Activated B cell treated with CpG ODN at 0.5 μM for 24 hours (primary cell): ENCODE data around the gene SCAF8. TPM values are rescaled to one million over a fixed set of nuclear protein-coding genes. Genes with fewer than 3 reads are reported as not detected.
"Not testable (repeated sequence)": the region's sequence is repeated elsewhere in the genome, so short reads cannot be mapped to it uniquely, and the experiment has no call there.

ENCODE experiments used
- ATAC-seq: fragments of 200-7000 bp; cut with Tn5 transposase; one replicate; pipeline ENCODE4 v1.10.0; 2021; ENCODE audit warnings: low read depth, mild to moderate bottlenecking, moderate library complexity
- CTCF ChIA-PET: fragments of 350-600 bp; sonication (Branson Sonifier 250); formaldehyde crosslinking; loops from one replicate; lab custom pipeline; 2021; ENCODE audit warnings: antibody characterized with exemption; lab: Charles Lee
- POLR2A ChIA-PET: fragments of 350-600 bp; sonication (Branson Sonifier 250); formaldehyde crosslinking; loops from one replicate; lab custom pipeline; 2021; ENCODE audit warnings: antibody characterized with exemption; lab: Charles Lee
- DNase-seq: peaks from one replicate; pipeline ENCODE4 v3.0.0; 2022
- H3K27ac Mint-ChIP-seq: one replicate; pipeline ENCODE4 v1.8.0; 2020; ENCODE audit warnings: mixed read lengths
- H3K27me3 Mint-ChIP-seq: one replicate; pipeline ENCODE4 v1.8.0; 2021; ENCODE audit warnings: mixed read lengths
- H3K36me3 Mint-ChIP-seq: one replicate; pipeline ENCODE4 v1.8.0; 2021; ENCODE audit warnings: low read depth, mixed read lengths
- H3K4me1 Mint-ChIP-seq: one replicate; pipeline ENCODE4 v1.8.0; 2021; ENCODE audit warnings: mixed read lengths
- H3K4me3 Mint-ChIP-seq: one replicate; pipeline ENCODE4 v1.8.0; 2020; ENCODE audit warnings: mild to moderate bottlenecking, mixed read lengths
- H3K9me3 Mint-ChIP-seq: one replicate; pipeline ENCODE4 v1.8.0; 2020; ENCODE audit warnings: mixed read lengths
- CTCF ChIP-seq: fragments of 200-600 bp; IDR thresholded peaks from one replicate; pipeline ENCODE4 v1.8.0; 2022; ENCODE audit warnings: antibody characterized with exemption, mild to moderate bottlenecking
- intact Hi-C: fragments of 100-400 bp; cut with micrococcal nuclease; formaldehyde crosslinking; loops from one replicate; pipeline ENCODE4 v1.15.1; 2024
- total RNA-seq: library from RNA; stranded (reverse); gene quantifications from 2 replicates; pipeline ENCODE4 v1.2.3, GENCODE V29; 2022

The SCAF8 gene
- total RNA-seq, 1 donor from 2014 or later = 65.2 TPM

GRCh38 chr6:154797857-154798256 lies 64.6 kb downstream of the SCAF8 start:
- Mint-ChIP-seq H3K9me3 (no peaks in the 10 kb centered on the region), H3K27me3 (no peaks in the 10 kb centered on the region), H3K4me3 (no peak overlapping the region), H3K27ac (no peak overlapping the region), H3K36me3 (peaks cover 58% of the 10 kb centered on the region), H3K4me1 (peaks cover 16% of the 10 kb centered on the region)
- no peak for ATAC-seq
- TF ChIP-seq CTCF = no peak
- ChIA-PET CTCF (no interaction called here), POLR2A (no interaction called here)
- intact Hi-C loops = no loop called here
- no peak for DNase-seq

GRCh38 chr6:154800338-154800737 lies 67.1 kb downstream of the SCAF8 start:
- Mint-ChIP-seq H3K27ac (peak overlapping the region; percentile 85), H3K9me3 (no peaks in the 10 kb centered on the region), H3K27me3 (no peaks in the 10 kb centered on the region), H3K36me3 (peaks cover 57% of the 10 kb centered on the region), H3K4me1 (peaks cover 16% of the 10 kb centered on the region), H3K4me3 (peak overlapping the region; percentile 12)
- ChIA-PET POLR2A (interaction anchor here (1.0 to 1.9 kb wide), 2 partner anchors 66 to 120 kb away, joined by 7 to 8 read pairs; no protein-coding TSS in a partner anchor), CTCF (interaction anchor here (10.3 kb wide), 1 partner anchor 125 kb away, joined by 222 read pairs; no protein-coding TSS in a partner anchor)
- peak; percentile 76 for ATAC-seq
- intact Hi-C loops = loop anchor here (1.0 to 5.0 kb wide), 3 partner anchors 14 to 648 kb away; partner anchors contain the start of gene SCAF8
- no peak for TF ChIP-seq CTCF
- DNase-seq = no peak

GRCh38 chr6:154805288-154805911 lies 72.2 kb downstream of the SCAF8 start:
- ChIA-PET POLR2A (interaction anchor here (0.7 to 2.9 kb wide), 2 partner anchors 130 to 504 kb away, joined by 3 to 11 read pairs; no protein-coding TSS in a partner anchor), CTCF (interaction anchor here (0.7 to 10.3 kb wide), 11 partner anchors 9 to 130 kb away, joined by 3 to 222 read pairs (median 4); no protein-coding TSS in a partner anchor)
- H3K4me1 Mint-ChIP-seq = peaks cover 6% of the 10 kb centered on the region
- no peak for TF ChIP-seq CTCF
- ATAC-seq (peak; percentile 69), DNase-seq (no peak)
- no peaks in the 10 kb centered on the region for H3K9me3 Mint-ChIP-seq
- H3K27ac Mint-ChIP-seq = no peak overlapping the region
- intact Hi-C loops = loop anchor here (1.0 to 2.0 kb wide), 3 partner anchors 15 to 130 kb away; partner anchors contain the start of gene SCAF8
- peaks cover 66% of the 10 kb centered on the region for H3K36me3 Mint-ChIP-seq
- H3K27me3 Mint-ChIP-seq = no peaks in the 10 kb centered on the region
- H3K4me3 Mint-ChIP-seq = no peak overlapping the region

GRCh38 chr6:154806804-154807203 lies 73.6 kb downstream of the SCAF8 start:
- ATAC-seq (no peak), DNase-seq (no peak)
- Mint-ChIP-seq H3K27me3 (no peaks in the 10 kb centered on the region), H3K36me3 (peaks cover 73% of the 10 kb centered on the region), H3K27ac (no peak overlapping the region), H3K4me3 (no peak overlapping the region), H3K4me1 (no peaks in the 10 kb centered on the region), H3K9me3 (no peaks in the 10 kb centered on the region)
- POLR2A ChIA-PET = interaction anchor here (0.7 kb wide), 1 partner anchor 78 kb away, joined by 7 read pairs; no protein-coding TSS in a partner anchor
- CTCF ChIA-PET = interaction anchor here (1.0 to 10.3 kb wide), 5 partner anchors 8 to 135 kb away, joined by 3 to 222 read pairs (median 4); no protein-coding TSS in a partner anchor
- no peak for TF ChIP-seq CTCF
- intact Hi-C loops = no loop called here

GRCh38 chr6:154811663-154812062 lies 78.4 kb downstream of the SCAF8 start:
- H3K27me3 Mint-ChIP-seq, POLR2A ChIA-PET, intact Hi-C loops, CTCF ChIA-PET, H3K4me3 Mint-ChIP-seq, ATAC-seq, H3K27ac Mint-ChIP-seq, DNase-seq, H3K9me3 Mint-ChIP-seq: not testable (repeated sequence)
- H3K36me3 Mint-ChIP-seq = peaks cover 80% of the 10 kb centered on the region
- H3K4me1 Mint-ChIP-seq = peaks cover 39% of the 10 kb centered on the region
